Suppressor macrophage (primary cell): ENCODE results near the gene VPS11.
A peak's percentile ranks its signal among the peaks of the same experiment; 100 is the strongest.
"Not testable (repeated sequence)": the region's sequence is repeated elsewhere in the genome, so short reads cannot be mapped to it uniquely, and the experiment has no call there.

Experiments used
- DNase-seq, 4 experiments: peaks; one replicate each; pipeline ENCODE4 v3.0.0-alpha.2; 2020 to 2022

The VPS11 gene

GRCh38 chr11:119103161-119103664, 35.6 kb downstream of the VPS11 start:
- not testable (repeated sequence) for DNase-seq

GRCh38 chr11:119103793-119104192, 36.2 kb downstream of the VPS11 start:
- DNase-seq, result peak in 2 of 4 experiments; percentile 22 to 46

DNA sequence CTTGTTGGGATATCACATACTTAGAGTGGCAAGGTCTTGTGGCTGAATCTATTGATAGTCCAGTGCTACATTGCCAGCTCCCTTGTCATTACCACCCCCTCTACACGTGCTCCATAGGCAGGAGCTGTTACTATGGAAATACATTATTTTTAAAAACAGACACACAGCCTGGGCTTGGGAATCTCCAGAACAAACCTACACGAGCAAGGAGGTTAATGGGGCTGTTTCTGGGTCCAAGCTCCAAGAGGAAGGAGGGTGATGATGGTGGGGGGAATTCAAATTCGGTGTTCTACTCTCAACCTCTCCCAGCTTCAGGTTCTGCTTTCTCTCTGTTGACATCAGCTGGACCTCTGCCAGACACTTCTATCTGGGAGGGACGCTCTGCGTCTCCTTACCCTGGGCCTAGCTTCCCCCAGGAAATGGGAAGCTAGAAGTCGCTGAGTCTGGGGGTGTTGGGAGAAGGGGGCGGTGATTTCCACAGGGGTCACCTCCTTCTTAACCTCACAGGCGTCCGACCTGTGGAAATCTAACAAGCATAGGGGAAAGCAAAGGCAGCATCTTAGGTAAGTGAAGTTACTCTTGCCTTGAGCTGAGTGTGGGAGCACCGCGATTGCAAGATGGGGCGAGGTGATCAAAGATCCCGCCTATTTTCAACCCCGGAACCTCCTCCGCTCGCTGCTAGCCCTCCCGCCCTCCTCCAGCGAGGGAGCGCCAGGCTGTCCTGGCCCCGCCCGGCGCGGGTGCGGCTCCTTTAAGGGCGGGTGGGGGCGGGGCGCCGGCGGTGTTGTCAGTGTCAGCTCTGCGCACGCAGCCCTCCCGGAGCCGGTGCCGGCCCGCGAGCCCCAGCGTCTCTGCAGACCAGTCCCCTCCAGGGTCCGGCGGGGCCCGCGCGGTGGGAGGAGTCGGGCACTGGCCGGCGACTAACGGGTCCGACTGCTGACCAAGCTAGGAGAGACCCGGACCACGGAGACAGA, 39.2 kb downstream of the VPS11 start, which contains the start of gene C2CD2L:
TSS of gene C2CD2L (plus strand) at position 781 of the 974 bp plus-strand sequence. CDS start 398 bp downstream, outside the sequence.
- DNase-seq, result peak; percentile 96 to 98 (median 98)

- DNase-seq, result peak in 2 of 4 experiments; percentile 19 to 32
These were observed 40.0 kb downstream of the VPS11 start for GRCh38 chr11:119107538-119108145.

GRCh38 chr11:119108146-119108856, 40.7 kb downstream of the VPS11 start:
- peak; percentile 60 to 81 (median 80) for DNase-seq

DNA sequence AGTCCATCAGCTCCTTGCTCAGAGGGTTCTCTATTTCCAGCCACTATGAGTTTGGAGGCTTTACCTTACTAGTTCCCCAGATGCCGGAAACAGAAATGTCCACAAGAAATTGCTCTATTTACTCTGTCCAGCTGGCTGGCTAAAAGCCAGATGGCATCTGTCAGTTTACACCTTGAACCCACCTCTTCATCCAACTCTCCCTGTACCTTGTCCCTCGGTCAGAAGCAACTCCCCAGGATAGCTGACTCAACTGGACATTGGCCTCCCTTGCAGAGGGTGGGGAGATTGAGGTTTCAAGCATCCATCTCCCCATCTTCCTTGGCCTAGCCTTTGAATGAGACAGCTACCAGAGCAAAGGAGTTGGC, 41.2 kb downstream of the VPS11 start:
- DNase-seq, result no peak

DNA sequence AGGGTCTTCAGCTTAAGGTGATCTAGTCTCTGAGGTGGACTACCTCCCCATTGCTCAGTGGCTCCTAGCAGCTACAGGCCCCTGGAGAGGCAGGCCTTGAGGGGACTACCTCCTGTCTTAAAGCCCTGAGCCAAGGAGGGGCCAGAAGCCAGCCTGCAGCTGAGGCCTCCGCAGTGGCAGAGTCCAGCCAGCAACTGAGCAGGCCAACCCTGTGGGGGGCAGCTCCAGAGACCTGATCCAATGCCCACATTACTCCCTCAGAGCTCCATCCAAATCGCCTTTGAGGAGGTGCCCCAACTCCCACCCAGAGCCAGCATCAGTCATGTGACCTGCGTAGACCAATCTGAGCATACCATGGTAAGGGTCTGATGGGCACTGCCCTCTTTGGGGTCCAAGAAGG, 42.2 kb downstream of the VPS11 start:
- DNase-seq, result no peak

- no peak for DNase-seq
These were observed 42.8 kb downstream of the VPS11 start for GRCh38 chr11:119110439-119110838.

DNA sequence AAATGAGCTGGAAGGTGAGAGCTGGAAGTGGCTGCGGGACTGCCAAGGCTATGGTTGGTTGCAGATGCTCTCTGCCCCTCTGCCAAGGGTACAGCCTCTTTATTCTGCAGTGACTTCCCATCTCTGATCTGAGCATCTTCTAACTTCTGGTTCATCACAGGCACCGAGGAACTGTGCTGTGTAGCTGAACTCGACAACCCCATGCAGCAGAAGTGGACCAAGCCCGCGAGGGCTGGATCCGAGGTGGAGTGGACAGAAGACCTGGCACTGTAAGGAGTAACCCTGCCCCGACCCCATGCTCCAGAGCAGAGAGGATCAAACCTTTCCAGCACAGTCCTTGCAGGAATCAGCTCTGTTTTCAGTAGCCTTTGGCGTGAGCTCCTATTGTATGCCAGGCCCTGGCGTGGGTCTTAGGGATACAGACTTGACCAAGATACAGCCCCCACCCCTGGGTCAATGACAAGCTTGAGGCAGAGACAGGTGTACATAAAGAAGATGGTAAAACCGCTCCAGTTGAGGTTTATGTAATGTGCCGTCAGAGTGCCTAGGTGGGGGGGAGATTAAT, 43.8 kb downstream of the VPS11 start:
- no peak for DNase-seq

- no peak for DNase-seq
These were observed 44.8 kb downstream of the VPS11 start for GRCh38 chr11:119112314-119113020.

GRCh38 chr11:119113716-119114115, 46.1 kb downstream of the VPS11 start:
- no peak for DNase-seq

- DNase-seq, result no peak
These were observed 46.7 kb downstream of the VPS11 start for GRCh38 chr11:119114351-119114750.

DNA sequence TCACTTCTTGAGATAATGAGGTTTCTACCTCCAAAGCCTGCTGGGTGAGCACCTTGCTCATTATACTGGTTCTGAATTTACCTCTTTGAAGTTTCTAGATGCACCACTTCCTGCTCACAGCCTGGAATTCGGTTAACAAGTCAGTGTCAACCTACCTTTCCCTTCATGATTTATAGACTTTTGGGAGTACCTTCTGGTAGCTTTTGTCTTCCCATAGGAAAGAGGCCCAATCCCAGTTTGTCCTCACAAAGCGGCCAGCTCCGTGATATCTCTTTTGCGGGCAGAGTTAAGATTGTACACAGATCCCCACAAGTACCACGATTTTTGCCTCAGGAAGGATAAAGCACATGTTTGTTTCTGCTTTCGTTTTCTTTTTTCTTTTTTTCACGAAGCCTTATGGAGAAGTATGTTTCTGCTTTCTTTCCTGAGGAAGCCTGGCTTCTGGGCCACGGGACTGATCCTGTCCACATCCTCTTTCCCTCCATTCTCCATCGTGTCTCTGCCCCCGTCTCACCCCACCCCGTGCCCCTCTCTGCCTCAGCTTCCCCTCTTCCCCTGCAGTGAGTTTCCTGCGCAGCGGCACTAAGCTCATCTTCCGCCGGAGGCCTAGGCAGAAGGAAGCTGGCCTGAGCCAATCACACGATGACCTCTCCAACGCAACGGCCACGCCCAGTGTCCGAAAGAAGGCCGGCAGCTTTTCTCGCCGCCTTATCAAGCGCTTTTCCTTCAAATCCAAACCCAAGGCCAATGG, 48.0 kb downstream of the VPS11 start:
- peak; percentile 86 to 95 (median 93) for DNase-seq

- DNase-seq, result no peak
These were observed 48.6 kb downstream of the VPS11 start for GRCh38 chr11:119116235-119116594.

DNA sequence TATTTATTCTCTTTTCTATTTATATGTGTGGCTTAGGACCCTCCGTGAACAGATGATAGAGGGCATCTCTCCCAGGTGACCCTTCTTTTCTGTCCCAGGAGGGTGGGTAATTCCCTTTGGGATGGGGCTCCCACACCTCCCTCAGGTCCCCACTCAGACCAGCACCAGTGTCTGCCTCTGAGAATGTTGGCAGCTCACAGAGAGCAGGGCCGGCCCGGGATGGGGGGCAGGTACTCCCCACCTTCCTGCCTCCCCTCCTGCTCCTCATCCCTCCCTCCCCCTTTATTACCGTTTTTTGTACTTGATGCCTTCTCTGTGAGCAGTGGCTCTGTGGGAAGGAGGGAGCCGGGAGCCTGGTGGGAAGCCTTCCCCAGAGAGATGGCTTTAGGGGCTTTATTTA, 49.0 kb downstream of the VPS11 start:
- no peak for DNase-seq

DNA sequence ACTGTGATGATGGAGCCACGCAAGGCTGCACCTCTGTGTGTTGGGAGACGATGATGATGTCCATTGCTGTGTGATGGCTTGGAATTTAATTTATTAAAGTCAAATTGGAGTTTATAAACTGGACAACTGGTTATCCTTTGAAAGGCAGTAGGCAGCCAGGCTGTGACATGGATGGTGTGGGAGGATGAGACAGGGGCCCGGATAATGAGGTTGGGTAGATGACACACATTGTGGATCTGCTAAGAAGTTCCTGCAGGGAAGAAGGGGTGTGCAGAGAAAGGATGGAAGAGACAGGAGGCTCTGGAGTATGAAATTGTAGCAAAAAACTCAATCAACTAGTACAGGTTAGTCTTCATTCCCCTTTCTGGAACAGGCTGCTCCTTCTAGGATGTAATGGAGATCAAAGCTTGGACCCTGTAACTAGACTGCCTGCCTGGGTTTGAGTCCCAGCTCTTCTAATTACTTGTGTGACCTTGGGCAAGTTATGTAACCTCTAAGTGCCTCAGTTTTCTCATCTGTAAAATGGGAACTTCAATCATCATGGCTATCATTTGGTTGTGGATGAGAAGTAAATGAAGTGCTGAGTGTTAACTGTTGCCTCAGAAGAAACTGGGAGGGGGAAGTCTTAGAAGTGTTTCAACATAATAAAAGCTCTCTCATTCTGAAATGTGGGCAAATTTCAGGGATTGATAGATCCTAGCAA, 49.5 kb downstream of the VPS11 start:
- peak in 2 of 4 experiments; percentile 34 to 37 for DNase-seq

DNA sequence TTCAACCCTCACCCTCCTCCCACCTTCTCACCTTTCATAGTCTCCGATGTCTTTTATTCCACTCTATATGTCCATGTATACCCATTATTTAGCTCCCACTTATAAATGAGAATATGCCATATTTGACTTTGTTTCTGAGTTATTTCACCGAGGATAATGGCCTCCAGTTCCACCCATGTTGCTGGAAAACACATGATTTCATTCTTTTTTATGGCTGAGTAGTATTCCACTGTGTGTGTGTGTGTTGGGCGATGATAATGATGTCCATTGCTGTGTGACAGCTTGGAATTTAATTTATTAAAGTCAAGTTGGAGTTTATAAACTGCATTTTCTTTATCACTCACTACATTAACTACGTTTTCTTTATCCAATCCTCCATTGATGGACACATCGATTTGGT, 50.6 kb downstream of the VPS11 start:
- no peak for DNase-seq

DNA sequence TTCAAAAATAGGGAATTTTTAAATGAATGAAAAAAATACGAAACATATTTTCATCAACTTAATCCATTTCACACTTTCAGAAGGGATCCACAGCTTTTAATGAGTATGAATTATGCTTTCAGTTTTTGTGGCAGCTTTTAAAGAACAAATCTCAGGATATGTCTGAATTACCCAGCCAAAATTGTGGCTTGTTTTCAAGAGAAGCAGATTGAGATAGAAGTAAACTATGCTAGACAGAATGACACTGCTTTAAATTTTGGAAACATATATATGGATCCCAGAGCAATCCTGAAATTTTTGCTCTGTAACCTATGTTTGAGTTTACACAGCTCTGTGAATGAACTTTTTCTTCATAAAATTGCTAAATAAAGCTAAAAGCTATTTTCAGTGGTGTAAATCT, 51.3 kb downstream of the VPS11 start:
- no peak for DNase-seq

DNA sequence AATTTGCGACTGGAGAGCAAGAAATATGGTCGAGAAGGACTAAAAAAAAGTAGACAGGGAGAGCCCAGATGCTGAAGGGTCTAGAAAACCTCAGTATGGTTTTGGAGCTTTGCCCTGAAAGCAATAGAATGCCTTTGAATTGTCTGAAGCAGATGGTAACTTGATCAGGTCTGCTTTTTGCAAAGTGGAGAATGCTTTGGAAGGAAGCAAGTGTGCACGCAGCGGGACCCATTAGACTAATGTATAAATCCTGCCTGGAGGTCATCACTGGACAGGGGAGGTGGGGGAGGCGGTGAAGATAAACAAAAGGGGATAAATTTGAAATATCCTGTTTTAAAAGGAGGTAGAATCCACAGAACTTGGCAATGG, 53.0 kb downstream of the VPS11 start:
- DNase-seq, result peak in 1 of 4 experiments; percentile 7

- DNase-seq, result peak; percentile 99
These were observed 53.6 kb downstream of the VPS11 start, which contains the start of gene HINFP for GRCh38 chr11:119121008-119121810. HINFP (plus strand) TSS chr11:119121580; CDS start chr11:119126945, 5,365 bp downstream.
